Astrocyte (in vitro differentiated cells and primary cell): ENCODE results near the gene TMEM132C.

ENCODE experiments used
- CTCF ChIP-seq: IDR thresholded peaks from 2 replicates; pipeline ENCODE4 v1.5.1; 2011; ENCODE audit warnings: low read depth, mild to moderate bottlenecking, inconsistent platforms, low read length, moderate library complexity; ENCODE audit not compliant: insufficient read depth
- EZH2 ChIP-seq: IDR thresholded peaks from 2 replicates; pipeline ENCODE4 v1.6.1; 2012; ENCODE audit warnings: mild to moderate bottlenecking, low read length, inconsistent platforms; ENCODE audit not compliant: insufficient read depth

GRCh38 chr12:128708789-128709188 lies 441.8 kb downstream of the TMEM132C start:
- no peak for TF ChIP-seq CTCF
- TF ChIP-seq EZH2, result no peak
